Neutrophil (primary cell): ENCODE results near the gene CERS6.
"Not testable (repeated sequence)": the region's sequence is repeated elsewhere in the genome, so short reads cannot be mapped to it uniquely, and the experiment has no call there.

ENCODE experiments used
- H3K27ac ChIP-seq: fragments of 200-600 bp; sonication (generic); 2 replicates; pipeline ENCODE4 v1.5.1; 2016; ENCODE audit warnings: mild to moderate bottlenecking, moderate library complexity
- H3K27me3 ChIP-seq: fragments of 200-600 bp; sonication (generic); 2 replicates; pipeline ENCODE4 v1.6.0; 2016; ENCODE audit warnings: mild to moderate bottlenecking
- H3K36me3 ChIP-seq: fragments of 200-600 bp; sonication (generic); 2 replicates; pipeline ENCODE4 v1.5.1; 2017
- H3K4me1 ChIP-seq, 2 experiments: fragments of 200-600 bp in 1 of 2; sonication (generic) in 1 of 2; 1 replicate in 1 of 2; 2 replicates in 1 of 2; pipeline versions ENCODE4 v1.5.1 to v1.6.1; 2013 to 2016; ENCODE audit warnings: low read depth in 1 of 2, low read length in 1 of 2, mild to moderate bottlenecking in 1 of 2, moderate library complexity in 1 of 2; ENCODE audit not compliant: control insufficient read depth in 1 of 2, insufficient read depth in 1 of 2
- H3K4me3 ChIP-seq, 2 experiments: fragments of 200-600 bp in 1 of 2; sonication (generic) in 1 of 2; 1 replicate in 1 of 2; 2 replicates in 1 of 2; pipeline ENCODE4 v1.5.1; 2013 to 2016; ENCODE audit warnings: low read depth in 1 of 2, low read length in 1 of 2, mild to moderate bottlenecking in 1 of 2, moderate library complexity in 1 of 2
- H3K9me3 ChIP-seq: fragments of 200-600 bp; sonication (generic); 2 replicates; pipeline ENCODE4 v1.5.1; 2016
- CTCF ChIP-seq: fragments of 200-600 bp; sonication (generic); IDR thresholded peaks from 2 replicates; pipeline ENCODE4 v1.5.1; 2016; ENCODE audit warnings: antibody characterized with exemption

Gene CERS6

GRCh38 chr2:168490946-168491605, 35.0 kb downstream of the CERS6 start:
- Histone ChIP-seq H3K27ac (peak overlapping the region; percentile 84), H3K36me3 (no peaks in the 10 kb centered on the region), H3K4me1 (peaks cover 19% of the 10 kb centered on the region in 2 experiments), H3K9me3 (no peaks in the 10 kb centered on the region), H3K27me3 (no peaks in the 10 kb centered on the region), H3K4me3 (peak overlapping the region; percentile 53 to 61)
- no peak for TF ChIP-seq CTCF

GRCh38 chr2:168491728-168492127, 35.7 kb downstream of the CERS6 start:
- Histone ChIP-seq H3K4me1 (peaks cover 19% of the 10 kb centered on the region in 2 experiments), H3K27ac (peak overlapping the region; percentile 84)
- H3K36me3 ChIP-seq, H3K4me3 ChIP-seq, H3K9me3 ChIP-seq, H3K27me3 ChIP-seq: not testable (repeated sequence)

GRCh38 chr2:168493219-168493618, 37.1 kb downstream of the CERS6 start:
- not testable (repeated sequence) for H3K4me3 ChIP-seq, H3K27me3 ChIP-seq, H3K36me3 ChIP-seq, H3K27ac ChIP-seq, H3K9me3 ChIP-seq
- peaks cover 28 to 29% of the 10 kb centered on the region in 2 experiments for H3K4me1 ChIP-seq

GRCh38 chr2:168494190-168494711, 38.2 kb downstream of the CERS6 start:
- no peak overlapping the region for H3K27ac ChIP-seq
- no peaks in the 10 kb centered on the region for H3K9me3 ChIP-seq
- no peaks in the 10 kb centered on the region for H3K36me3 ChIP-seq
- no peak overlapping the region for H3K4me3 ChIP-seq
- no peaks in the 10 kb centered on the region for H3K27me3 ChIP-seq
- no peak for TF ChIP-seq CTCF
- peaks cover 39 to 40% of the 10 kb centered on the region in 2 experiments for H3K4me1 ChIP-seq

GRCh38 chr2:168495524-168495923, 39.5 kb downstream of the CERS6 start:
- no peaks in the 10 kb centered on the region for H3K27me3 ChIP-seq
- H3K27ac ChIP-seq: no peak overlapping the region
- no peak for TF ChIP-seq CTCF
- no peaks in the 10 kb centered on the region for H3K36me3 ChIP-seq
- H3K4me1 ChIP-seq: peaks cover 38 to 43% of the 10 kb centered on the region in 2 experiments
- H3K4me3 ChIP-seq: no peak overlapping the region
- no peaks in the 10 kb centered on the region for H3K9me3 ChIP-seq

GRCh38 chr2:168496906-168497305, 40.8 kb downstream of the CERS6 start:
- Histone ChIP-seq H3K27me3 (no peaks in the 10 kb centered on the region), H3K27ac (no peak overlapping the region), H3K9me3 (no peaks in the 10 kb centered on the region), H3K4me3 (no peak overlapping the region), H3K4me1 (peaks cover 31 to 32% of the 10 kb centered on the region in 2 experiments), H3K36me3 (no peaks in the 10 kb centered on the region)
- no peak for TF ChIP-seq CTCF
